K562 (cell line): Measurements from ENCODE around the gene PPP1R10. TPM values are rescaled to one million over a fixed set of nuclear protein-coding genes. Genes with fewer than 3 reads are reported as not detected.

ENCODE experiments used
- ATAC-seq: fragments of 200-7000 bp; cut with Tn5 transposase; 3 replicates; pipeline ENCODE4 v1.9.1; 2020; ENCODE audit warnings: moderate library complexity
- BruUV-seq: library from RNA; stranded (reverse); fragments of 400-500 nt; replicated peaks from 2 replicates; lab custom pipeline; 2021; lab: Mats Ljungman, UMichigan
- CTCF ChIA-PET: fragments of 300-600 bp; formaldehyde crosslinking; extraction: SDS; loops from one replicate; lab custom pipeline; 2021; ENCODE audit warnings: low intra/inter-chr PET ratio; lab: Yijun Ruan, JAX
- POLR2A ChIA-PET: fragments of 300-600, 350-650 bp; sonication (Branson Sonifier 250); formaldehyde crosslinking; extraction: SDS; loops from one replicate; lab custom pipeline; 2021; ENCODE audit warnings: antibody characterized with exemption, inconsistent platforms; lab: Yijun Ruan, JAX
- DNase-seq, 4 experiments: peaks; one replicate each; pipeline versions ENCODE4 v3.0.0 to v3.0.0-alpha.2; 2011 to 2018; ENCODE audit warnings: low spot score in 3 of 4, mixed read lengths in 3 of 4; ENCODE audit errors: extremely low read depth in 1 of 4
- FAIRE-seq: peaks from 2 replicates; lab custom pipeline; 2011; peaks lifted over from hg19 to GRCh38; lab: Jason Lieb, UNC
- H2AFZ ChIP-seq: 2 replicates; pipeline ENCODE4 v1.6.0; 2011; ENCODE audit warnings: low read depth, low read length, control low read depth, inconsistent platforms
- H3K27ac ChIP-seq: fragments of 200-600 bp; 3 replicates; pipeline ENCODE4 v1.8.0; 2011; ENCODE audit warnings: low read depth, mild to moderate bottlenecking, control low read depth, inconsistent platforms, low read length, moderate library complexity, mixed read lengths; ENCODE audit errors: extremely low read depth
- H3K27me3 ChIP-seq, 2 experiments: fragments of 300-600 bp in 1 of 2; 2 replicates in 1 of 2; 3 replicates in 1 of 2; pipeline versions ENCODE4 v1.6.0 to v1.8.0; 2011; ENCODE audit warnings: inconsistent platforms in 2 of 2, low read length in 2 of 2, mild to moderate bottlenecking in 1 of 2, mixed read lengths in 1 of 2, moderate library complexity in 1 of 2; ENCODE audit not compliant: control insufficient read depth in 2 of 2, insufficient read depth in 2 of 2
- H3K36me3 ChIP-seq: fragments of 300-600 bp; 3 replicates; pipeline ENCODE4 v1.8.0; 2011; ENCODE audit warnings: mild to moderate bottlenecking, low read length, inconsistent platforms; ENCODE audit not compliant: control insufficient read depth, insufficient read depth
- H3K4me1 ChIP-seq, 2 experiments: fragments of 200-600 bp in 1 of 2; replicated peaks in 1 of 2; 2 replicates in 1 of 2; 3 replicates in 1 of 2; pipeline versions ENCODE4 v1.5.1 to v1.8.0; 2011; ENCODE audit warnings: inconsistent platforms in 2 of 2, low read length in 2 of 2, mild to moderate bottlenecking in 1 of 2, mixed read lengths in 1 of 2, moderate library complexity in 1 of 2; ENCODE audit not compliant: control insufficient read depth in 2 of 2, insufficient read depth in 2 of 2
- H3K4me2 ChIP-seq: 2 replicates; pipeline ENCODE4 v1.6.1; 2011; ENCODE audit warnings: low read length, control low read depth, inconsistent platforms, mixed read lengths; ENCODE audit not compliant: insufficient read depth
- H3K4me3 ChIP-seq: fragments of 200-600 bp; sonication (generic), shearing (Covaris generic); 2 replicates; pipeline ENCODE4 v1.5.1; 2016; ENCODE audit warnings: control low read depth, inconsistent platforms
- H3K79me2 ChIP-seq: fragments of 200-600 bp; 3 replicates; pipeline ENCODE4 v1.8.0; 2011; ENCODE audit warnings: low read length, inconsistent platforms; ENCODE audit not compliant: control insufficient read depth, insufficient read depth
- H3K9ac ChIP-seq, 2 experiments: 2 replicates each; pipeline versions ENCODE4 v1.6.0 to v1.6.1; 2011; ENCODE audit warnings: low read depth in 2 of 2, low read length in 2 of 2, control low read depth in 1 of 2, inconsistent platforms in 1 of 2, mild to moderate bottlenecking in 1 of 2, mixed read lengths in 1 of 2; ENCODE audit not compliant: insufficient read depth in 1 of 2
- H3K9me1 ChIP-seq: one replicate; pipeline ENCODE4 v1.6.0; 2011; ENCODE audit warnings: inconsistent platforms, mild to moderate bottlenecking, low read length, moderate library complexity; ENCODE audit not compliant: control insufficient read depth, insufficient read depth
- H3K9me3 ChIP-seq: replicated peaks from 2 replicates; pipeline ENCODE4 v1.5.1; 2011; ENCODE audit warnings: low read depth, low read length, inconsistent platforms; ENCODE audit not compliant: control insufficient read depth, insufficient read depth
- H4K20me1 ChIP-seq: replicated peaks from 2 replicates; pipeline ENCODE4 v1.6.1; 2011; ENCODE audit warnings: low read length, inconsistent platforms, mixed read lengths; ENCODE audit not compliant: control insufficient read depth, insufficient read depth
- CEBPG ChIP-seq, 3 experiments: fragments of 200-800 bp in 1 of 3; sonication (Bioruptor generic) in 1 of 3; sonication (generic) in 1 of 3; formaldehyde crosslinking in 1 of 3; IDR thresholded peaks in 2 of 3; conservative IDR thresholded peaks in 1 of 3; 2 replicates each; pipeline versions ENCODE4 v1.6.1 to v1.8.0; 2016 to 2022; ENCODE audit warnings: missing compliant biosample characterization in 2 of 3, missing genetic modification characterization in 2 of 3, mild to moderate bottlenecking in 1 of 3, missing genetic modification reagents in 1 of 3
- CTBP1 ChIP-seq: fragments of 450-650 bp; IDR thresholded peaks from 2 replicates; pipeline ENCODE4 v1.6.1; 2016; ENCODE audit warnings: borderline replicate concordance
- GTF2F1 ChIP-seq: IDR thresholded peaks from 2 replicates; pipeline ENCODE4 v1.6.1; 2011; ENCODE audit warnings: low read depth, low read length, improper control_type of control experiment
- HEY1 ChIP-seq: fragments of 250-450 bp; sonication (Bioruptor Pico); IDR thresholded peaks from 2 replicates; pipeline ENCODE4 v1.5.0; 2020; ENCODE audit warnings: mild to moderate bottlenecking, moderate library complexity, borderline replicate concordance
- MBD2 ChIP-seq: sonication (generic); IDR thresholded peaks from 2 replicates; pipeline ENCODE4 v1.6.1; 2016; ENCODE audit warnings: low read depth, borderline replicate concordance
- NFXL1 ChIP-seq: fragments of 450-650 bp; formaldehyde crosslinking; IDR thresholded peaks from 2 replicates; pipeline ENCODE4 v1.4.0; 2021; ENCODE audit warnings: mild to moderate bottlenecking
- SRSF9 ChIP-seq: fragments of 200-400 bp; formaldehyde crosslinking; IDR thresholded peaks from 2 replicates; pipeline ENCODE4 v1.6.1; 2017; ENCODE audit warnings: low read depth, low read length, borderline replicate concordance
- XRCC5 ChIP-seq: fragments of 200-400 bp; formaldehyde crosslinking; IDR thresholded peaks from 2 replicates; pipeline ENCODE4 v1.6.1; 2017; ENCODE audit warnings: low read depth, mild to moderate bottlenecking, low read length
- ZFPM2 ChIP-seq: fragments of 250-450 bp; sonication (Bioruptor Pico); IDR thresholded peaks from 2 replicates; pipeline ENCODE4 v1.5.1; 2022; ENCODE audit warnings: mild to moderate bottlenecking
- WGBS: fragments of 100-300 bp; shearing (Covaris generic); methylation state at CpG from one replicate; pipeline ENCODE4 v1.1.6; 2016; ENCODE audit warnings: low coverage, mixed read lengths; ENCODE audit not compliant: insufficient coverage; ENCODE audit errors: missing lambda C conversion rate; 5-methylcytosine and 5-hydroxymethylcytosine counted together
- in situ Hi-C: fragments of 300-500 bp; cut with MboI; formaldehyde crosslinking; loops from 4 replicates; pipeline ENCODE4 v1.15.0; 2018; ENCODE audit warnings: inconsistent platforms, mixed read lengths
- intact Hi-C: fragments of 100-400 bp; cut with micrococcal nuclease; formaldehyde crosslinking; loops from 2 replicates; pipeline ENCODE4 v1.14.2; 2022
- polyA plus RNA-seq, 8 experiments: library from polyadenylated mRNA; depleted of rRNA in 4 of 8; stranded (reverse) in 5 of 8; unstranded in 3 of 8; fragments of >200 nt; fragmentation: Nextera tagmentation in 2 of 8; fragmentation: Illumina TruSeq in 1 of 8; extraction: Ambion mirVana in 2 of 8; extraction: Trizol in 1 of 8; gene quantifications; 2 replicates each; pipeline versions ENCODE4 v1.2.1 to v1.2.3, GENCODE V29; 2011 to 2014; ENCODE audit warnings: inconsistent platforms in 1 of 8, missing spikeins in 1 of 8
- total RNA-seq, 7 experiments: library from RNA; depleted of rRNA in 6 of 7; stranded (reverse); fragments of >200 nt in 6 of 7; fragmentation: Illumina TruSeq in 2 of 7; extraction: Trizol in 2 of 7; gene quantifications; 2 replicates each; pipeline versions ENCODE4 v1.2.1 to v1.2.3, GENCODE V29; 2011 to 2021; ENCODE audit warnings: low replicate concordance in 1 of 7
- TF ChIP-seq, protein P1 (sequence below): fragments of 450-650 bp; conservative IDR thresholded peaks from 2 replicates; pipeline ENCODE4 v1.6.1; 2016; ENCODE audit warnings: missing genetic modification characterization, low read depth, mild to moderate bottlenecking, control low read depth, missing compliant biosample characterization
- TF ChIP-seq, protein P2 (sequence below): fragments of 450-650 bp; formaldehyde crosslinking; IDR thresholded peaks from 2 replicates; pipeline ENCODE4 v1.4.0; 2022; ENCODE audit warnings: missing genetic modification characterization
- TF ChIP-seq, protein P3 (sequence below): fragments of 250-450 bp; sonication (Bioruptor Pico); IDR thresholded peaks from 2 replicates; pipeline ENCODE4 v1.9.0; 2021; ENCODE audit warnings: mild to moderate bottlenecking, inconsistent platforms

PPP1R10 gene
- total and polyA plus RNA-seq, 9 of the 15 experiments (the other 6 are each of a cell fraction or from before 2014, with no cell fraction given): 14.1 to 65.5 (median 32.6) TPM

- FAIRE-seq: no peak
- H3K79me2 ChIP-seq: peaks cover 54% of the 10 kb centered on the region
- BruUV-seq: no TSS peak
- TF ChIP-seq MBD2 (peak; percentile 97), ZFPM2 (CRISPR knock-in tag) (0 out of 2 replicates have a peak, but pooled peaks have one; percentile 62), CEBPG (CRISPR knock-in tag; IDR thresholded peaks at IDR 0.05) (peak; percentile 31; the same call in 1 of the 2 replicates), CEBPG (tag; conservative IDR thresholded peaks at IDR 0.05 in 1 of 2, IDR thresholded peaks at IDR 0.05 in 1 of 2) (0 out of 4 replicates have a peak, but pooled peaks have one; percentile 19 to 40), GTF2F1 (no peak), SRSF9 (no peak), CTBP1 (peak; percentile 94), HEY1 (CRISPR knock-in tag) (no peak), XRCC5 (0 out of 2 replicates have a peak, but pooled peaks have one; percentile 79), NFXL1 (no peak)
- TF ChIP-seq, protein P1, sequence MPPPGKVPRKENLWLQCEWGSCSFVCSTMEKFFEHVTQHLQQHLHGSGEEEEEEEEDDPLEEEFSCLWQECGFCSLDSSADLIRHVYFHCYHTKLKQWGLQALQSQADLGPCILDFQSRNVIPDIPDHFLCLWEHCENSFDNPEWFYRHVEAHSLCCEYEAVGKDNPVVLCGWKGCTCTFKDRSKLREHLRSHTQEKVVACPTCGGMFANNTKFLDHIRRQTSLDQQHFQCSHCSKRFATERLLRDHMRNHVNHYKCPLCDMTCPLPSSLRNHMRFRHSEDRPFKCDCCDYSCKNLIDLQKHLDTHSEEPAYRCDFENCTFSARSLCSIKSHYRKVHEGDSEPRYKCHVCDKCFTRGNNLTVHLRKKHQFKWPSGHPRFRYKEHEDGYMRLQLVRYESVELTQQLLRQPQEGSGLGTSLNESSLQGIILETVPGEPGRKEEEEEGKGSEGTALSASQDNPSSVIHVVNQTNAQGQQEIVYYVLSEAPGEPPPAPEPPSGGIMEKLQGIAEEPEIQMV (tag): no peak
- TF ChIP-seq, protein P2, sequence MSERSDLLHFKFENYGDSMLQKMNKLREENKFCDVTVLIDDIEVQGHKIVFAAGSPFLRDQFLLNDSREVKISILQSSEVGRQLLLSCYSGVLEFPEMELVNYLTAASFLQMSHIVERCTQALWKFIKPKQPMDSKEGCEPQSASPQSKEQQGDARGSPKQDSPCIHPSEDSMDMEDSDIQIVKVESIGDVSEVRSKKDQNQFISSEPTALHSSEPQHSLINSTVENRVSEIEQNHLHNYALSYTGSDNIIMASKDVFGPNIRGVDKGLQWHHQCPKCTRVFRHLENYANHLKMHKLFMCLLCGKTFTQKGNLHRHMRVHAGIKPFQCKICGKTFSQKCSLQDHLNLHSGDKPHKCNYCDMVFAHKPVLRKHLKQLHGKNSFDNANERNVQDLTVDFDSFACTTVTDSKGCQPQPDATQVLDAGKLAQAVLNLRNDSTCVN (CRISPR knock-in tag): no peak; the same call in 1 of the 2 replicates
- TF ChIP-seq, protein P3, sequence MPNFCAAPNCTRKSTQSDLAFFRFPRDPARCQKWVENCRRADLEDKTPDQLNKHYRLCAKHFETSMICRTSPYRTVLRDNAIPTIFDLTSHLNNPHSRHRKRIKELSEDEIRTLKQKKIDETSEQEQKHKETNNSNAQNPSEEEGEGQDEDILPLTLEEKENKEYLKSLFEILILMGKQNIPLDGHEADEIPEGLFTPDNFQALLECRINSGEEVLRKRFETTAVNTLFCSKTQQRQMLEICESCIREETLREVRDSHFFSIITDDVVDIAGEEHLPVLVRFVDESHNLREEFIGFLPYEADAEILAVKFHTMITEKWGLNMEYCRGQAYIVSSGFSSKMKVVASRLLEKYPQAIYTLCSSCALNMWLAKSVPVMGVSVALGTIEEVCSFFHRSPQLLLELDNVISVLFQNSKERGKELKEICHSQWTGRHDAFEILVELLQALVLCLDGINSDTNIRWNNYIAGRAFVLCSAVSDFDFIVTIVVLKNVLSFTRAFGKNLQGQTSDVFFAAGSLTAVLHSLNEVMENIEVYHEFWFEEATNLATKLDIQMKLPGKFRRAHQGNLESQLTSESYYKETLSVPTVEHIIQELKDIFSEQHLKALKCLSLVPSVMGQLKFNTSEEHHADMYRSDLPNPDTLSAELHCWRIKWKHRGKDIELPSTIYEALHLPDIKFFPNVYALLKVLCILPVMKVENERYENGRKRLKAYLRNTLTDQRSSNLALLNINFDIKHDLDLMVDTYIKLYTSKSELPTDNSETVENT (CRISPR knock-in tag): 0 out of 2 replicates have a peak, but pooled peaks have one; percentile 37
Measured at GRCh38 chr6:30556066-30556905, 60.8 kb downstream of the PPP1R10 start, which contains the start of gene GNL1. Gene GNL1, minus strand, starts transcription at chr6:30556489. Its CDS starts 286 bp downstream, at chr6:30556203.

More at GRCh38 chr6:30556066-30556905, 60.8 kb downstream of the PPP1R10 start, which contains the start of gene GNL1:
- in situ Hi-C loops: no loop called here
- ChIA-PET CTCF (no interaction called here), POLR2A (interaction anchor here (0.5 to 7.1 kb wide), 14 partner anchors 8 to 163 kb away, joined by 3 to 85 read pairs (median 6); partner anchors contain the start of gene ABCF1)
- no peaks in the 10 kb centered on the region for H3K9me3 ChIP-seq
- DNase-seq (peak; percentile 97 to 99 (median 98)), ATAC-seq (peak; percentile 90)
- H3K4me3 ChIP-seq: peak within 1 kb of the TSS; percentile 80
- peaks cover 17 to 23% of the 10 kb centered on the region in 2 experiments; a peak in 4 of 5 replicates for H3K4me1 ChIP-seq
- H3K9ac ChIP-seq: peak within 1 kb of the TSS; percentile 95 to 98
- intact Hi-C loops: loop anchor here (2.0 to 5.0 kb wide), 2 partner anchors 116 to 163 kb away; partner anchors contain the start of gene DHX16
- H4K20me1 ChIP-seq: 0 out of 2 replicates have a peak, but pooled peaks cover 2% of the 10 kb centered on the region
- peak within 1 kb of the TSS; percentile 97 for H3K4me2 ChIP-seq
- H3K27ac ChIP-seq: peak within 1 kb of the TSS; percentile 94
- H3K36me3 ChIP-seq: peaks cover 63% of the 10 kb centered on the region
- no peaks in the 10 kb centered on the region for H3K9me1 ChIP-seq
- no peaks in the 10 kb centered on the region for H3K27me3 ChIP-seq
- H2AFZ ChIP-seq: peak within 1 kb of the TSS; percentile 99
- WGBS: under 1% methylated on average over 64 of the region's 71 CpGs
